Activated T-helper 1 cell treated with anti-CD3 and anti-CD28 coated beads, Interleukin-12 subunit alpha, Interleukin-12 subunit beta, Interleukin-2, Interleukin-4 antibody, amounts not matched to agents 30 ng/mL and 10 ng/mL and 1 ng/mL, durations not matched to agents 14 hours and 24 hours and 36 hours (primary cell): ENCODE data around the gene ZNF177. TPM values are rescaled to one million over a fixed set of nuclear protein-coding genes. Genes with fewer than 3 reads are reported as not detected.

Source experiments
- total RNA-seq: library from RNA; stranded (reverse); gene quantifications from 2 replicates; pipeline ENCODE4 v1.2.3, GENCODE V29; 2022

The ZNF177 gene
- total RNA-seq, 1 donor from 2014 or later = 0.18 TPM

Other genes with a start within 250 kb of the ZNF177 start
- not detected in 2 replicates for gene OR7G1, start 247.2 kb upstream of the ZNF177 start, total RNA-seq
- gene OR7G3, start 236.1 kb upstream of the ZNF177 start, total RNA-seq = not detected in 2 replicates
- gene ZNF317, start 222.6 kb upstream of the ZNF177 start, total RNA-seq = 50.7 and 53.3 TPM in 2 replicates
- gene OR7D2, start 184.0 kb upstream of the ZNF177 start, total RNA-seq = 0.44 TPM in 2 replicates
- not detected in 2 replicates for gene OR7D4, start 143.4 kb upstream of the ZNF177 start, total RNA-seq
- gene OR7E24, start 112.1 kb upstream of the ZNF177 start, total RNA-seq = not detected in 2 replicates
- 4.7 and 5.0 TPM in 2 replicates for gene ZNF699, start 53.2 kb upstream of the ZNF177 start, total RNA-seq
- gene ZNF559, start 38.8 kb upstream of the ZNF177 start, total RNA-seq = 5.0 and 6.4 TPM in 2 replicates
- 25.3 and 28.2 TPM in 2 replicates for gene ZNF266, start 72.6 kb downstream of the ZNF177 start, total RNA-seq
- not detected in 2 replicates for gene ZNF560, start 135.6 kb downstream of the ZNF177 start, total RNA-seq
- 10.2 and 10.3 TPM in 2 replicates for gene ZNF426, start 175.6 kb downstream of the ZNF177 start, total RNA-seq
- gene ZNF121, start 221.5 kb downstream of the ZNF177 start, total RNA-seq = 63.4 and 64.8 TPM in 2 replicates